MM.1S (cell line): ENCODE measurements around the gene TAPBP.

Experiments used
- EZH2 ChIP-seq: fragments of 300-600 bp; sonication (generic); optimal IDR thresholded peaks from 2 replicates; pipeline ENCODE3; 2017; ENCODE audit warnings: low read depth, mild to moderate bottlenecking, antibody characterized with exemption, low read length, mixed read lengths
- EZH2phosphoT487 ChIP-seq: fragments of 300-600 bp; sonication (generic); IDR thresholded peaks from 2 replicates; pipeline ENCODE4 v1.6.1; 2018; ENCODE audit warnings: antibody characterized with exemption, low read length
- TF ChIP-seq, protein P1 (sequence below): fragments of 300-600 bp; sonication (generic); IDR thresholded peaks from 2 replicates; pipeline ENCODE4 v1.5.1; 2016; ENCODE audit warnings: antibody characterized with exemption, low read length, mixed read lengths

DNA sequence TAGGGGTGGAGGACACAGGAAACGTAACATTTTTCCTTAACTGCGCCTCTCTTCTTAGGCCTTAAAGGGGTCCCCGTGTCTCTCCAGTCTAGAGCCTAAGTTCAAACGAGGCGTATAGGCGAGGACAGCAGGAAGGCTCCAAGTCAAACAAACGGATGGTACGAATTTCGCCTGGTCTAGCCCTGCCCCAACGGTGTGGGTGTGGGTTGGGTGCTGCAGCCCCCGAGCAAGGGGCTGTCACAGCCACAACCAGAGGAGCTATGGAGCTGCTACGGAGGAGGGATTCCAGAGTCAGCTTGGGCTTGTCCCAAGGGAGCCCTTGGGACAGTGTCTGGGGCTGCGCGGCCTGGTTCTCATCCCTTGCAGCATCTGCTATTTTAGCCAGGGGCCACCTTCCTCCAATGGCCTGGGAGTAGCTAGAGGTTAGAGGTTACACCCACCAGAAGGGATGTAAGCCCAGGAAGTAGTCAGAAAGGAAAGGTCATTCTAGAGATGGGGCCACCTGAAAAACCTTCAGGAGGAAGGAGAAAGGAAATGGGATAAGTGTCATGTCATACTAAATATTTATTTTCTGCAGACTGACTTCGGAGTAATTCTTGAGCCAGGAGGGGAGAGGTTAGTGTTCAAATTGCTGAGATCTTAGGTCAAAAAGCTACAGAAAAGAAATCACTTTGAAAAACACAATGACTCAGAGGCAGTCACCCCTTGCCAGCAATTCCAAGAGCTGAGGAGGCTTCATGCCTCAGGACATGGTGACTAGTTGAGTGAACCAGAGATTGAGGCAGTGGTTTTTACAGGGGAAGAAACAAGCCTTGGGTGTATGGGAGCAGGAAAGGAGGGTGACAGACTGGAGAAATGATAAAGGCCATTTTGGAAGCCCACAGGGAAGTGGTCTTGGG lies 63.9 kb downstream of the TAPBP start:
- TF ChIP-seq, protein P1, sequence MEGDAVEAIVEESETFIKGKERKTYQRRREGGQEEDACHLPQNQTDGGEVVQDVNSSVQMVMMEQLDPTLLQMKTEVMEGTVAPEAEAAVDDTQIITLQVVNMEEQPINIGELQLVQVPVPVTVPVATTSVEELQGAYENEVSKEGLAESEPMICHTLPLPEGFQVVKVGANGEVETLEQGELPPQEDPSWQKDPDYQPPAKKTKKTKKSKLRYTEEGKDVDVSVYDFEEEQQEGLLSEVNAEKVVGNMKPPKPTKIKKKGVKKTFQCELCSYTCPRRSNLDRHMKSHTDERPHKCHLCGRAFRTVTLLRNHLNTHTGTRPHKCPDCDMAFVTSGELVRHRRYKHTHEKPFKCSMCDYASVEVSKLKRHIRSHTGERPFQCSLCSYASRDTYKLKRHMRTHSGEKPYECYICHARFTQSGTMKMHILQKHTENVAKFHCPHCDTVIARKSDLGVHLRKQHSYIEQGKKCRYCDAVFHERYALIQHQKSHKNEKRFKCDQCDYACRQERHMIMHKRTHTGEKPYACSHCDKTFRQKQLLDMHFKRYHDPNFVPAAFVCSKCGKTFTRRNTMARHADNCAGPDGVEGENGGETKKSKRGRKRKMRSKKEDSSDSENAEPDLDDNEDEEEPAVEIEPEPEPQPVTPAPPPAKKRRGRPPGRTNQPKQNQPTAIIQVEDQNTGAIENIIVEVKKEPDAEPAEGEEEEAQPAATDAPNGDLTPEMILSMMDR: no peak
- TF ChIP-seq EZH2phosphoT487: no peak
- TF ChIP-seq EZH2: no peak
